Ishikawa (cell line): Measurements from ENCODE around the gene IFNGR2.

Experiments used
- CREB1 ChIP-seq: IDR thresholded peaks from 2 replicates; pipeline ENCODE4 v1.6.1; 2012; ENCODE audit warnings: low read depth
- EGR1 ChIP-seq: IDR thresholded peaks from 2 replicates; pipeline ENCODE4 v1.6.1; 2012
- RAD21 ChIP-seq: IDR thresholded peaks from 2 replicates; pipeline ENCODE4 v1.6.1; 2012; ENCODE audit warnings: low read depth
- TAF1 ChIP-seq: IDR thresholded peaks from 2 replicates; pipeline ENCODE4 v1.6.1; 2012; ENCODE audit warnings: low read depth, mild to moderate bottlenecking
- TCF12 ChIP-seq: IDR thresholded peaks from 2 replicates; pipeline ENCODE4 v1.6.1; 2012; ENCODE audit warnings: low read depth
- TEAD4 ChIP-seq: IDR thresholded peaks from 2 replicates; pipeline ENCODE4 v1.6.1; 2012
- ZBTB7A ChIP-seq: IDR thresholded peaks from 2 replicates; pipeline ENCODE4 v1.6.1; 2012; ENCODE audit warnings: low read depth
- TF ChIP-seq, protein P1 (sequence below): IDR thresholded peaks from 2 replicates; pipeline ENCODE4 v1.6.1; 2012; ENCODE audit warnings: low read depth, mild to moderate bottlenecking

DNA sequence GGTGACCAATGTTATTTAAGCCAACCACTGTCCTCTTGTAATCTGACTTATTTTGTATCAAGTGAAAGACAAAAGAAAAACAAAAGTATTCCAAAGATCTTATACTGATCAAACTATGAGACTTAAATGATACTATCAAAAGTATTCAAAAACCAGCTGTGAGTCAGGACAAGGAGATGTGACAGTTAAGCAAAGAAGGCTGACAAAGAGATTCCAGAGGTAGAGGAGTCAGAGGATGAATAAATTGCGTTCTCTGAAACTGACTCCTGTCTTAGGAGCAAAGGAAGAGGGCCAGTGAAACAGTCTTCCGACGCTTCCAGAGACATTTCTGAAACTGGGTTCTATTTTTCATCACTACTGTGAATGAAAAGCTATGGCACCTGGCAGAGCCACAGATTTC lies 55.6 kb downstream of the IFNGR2 start:
- no peak for TF ChIP-seq RAD21
- no peak for TF ChIP-seq EGR1
- TF ChIP-seq, protein P1, sequence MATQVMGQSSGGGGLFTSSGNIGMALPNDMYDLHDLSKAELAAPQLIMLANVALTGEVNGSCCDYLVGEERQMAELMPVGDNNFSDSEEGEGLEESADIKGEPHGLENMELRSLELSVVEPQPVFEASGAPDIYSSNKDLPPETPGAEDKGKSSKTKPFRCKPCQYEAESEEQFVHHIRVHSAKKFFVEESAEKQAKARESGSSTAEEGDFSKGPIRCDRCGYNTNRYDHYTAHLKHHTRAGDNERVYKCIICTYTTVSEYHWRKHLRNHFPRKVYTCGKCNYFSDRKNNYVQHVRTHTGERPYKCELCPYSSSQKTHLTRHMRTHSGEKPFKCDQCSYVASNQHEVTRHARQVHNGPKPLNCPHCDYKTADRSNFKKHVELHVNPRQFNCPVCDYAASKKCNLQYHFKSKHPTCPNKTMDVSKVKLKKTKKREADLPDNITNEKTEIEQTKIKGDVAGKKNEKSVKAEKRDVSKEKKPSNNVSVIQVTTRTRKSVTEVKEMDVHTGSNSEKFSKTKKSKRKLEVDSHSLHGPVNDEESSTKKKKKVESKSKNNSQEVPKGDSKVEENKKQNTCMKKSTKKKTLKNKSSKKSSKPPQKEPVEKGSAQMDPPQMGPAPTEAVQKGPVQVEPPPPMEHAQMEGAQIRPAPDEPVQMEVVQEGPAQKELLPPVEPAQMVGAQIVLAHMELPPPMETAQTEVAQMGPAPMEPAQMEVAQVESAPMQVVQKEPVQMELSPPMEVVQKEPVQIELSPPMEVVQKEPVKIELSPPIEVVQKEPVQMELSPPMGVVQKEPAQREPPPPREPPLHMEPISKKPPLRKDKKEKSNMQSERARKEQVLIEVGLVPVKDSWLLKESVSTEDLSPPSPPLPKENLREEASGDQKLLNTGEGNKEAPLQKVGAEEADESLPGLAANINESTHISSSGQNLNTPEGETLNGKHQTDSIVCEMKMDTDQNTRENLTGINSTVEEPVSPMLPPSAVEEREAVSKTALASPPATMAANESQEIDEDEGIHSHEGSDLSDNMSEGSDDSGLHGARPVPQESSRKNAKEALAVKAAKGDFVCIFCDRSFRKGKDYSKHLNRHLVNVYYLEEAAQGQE, result no peak
- no peak for TF ChIP-seq CREB1
- TF ChIP-seq TCF12, result no peak
- TF ChIP-seq TEAD4, result no peak
- no peak for TF ChIP-seq TAF1
- no peak for TF ChIP-seq ZBTB7A
